Glutamatergic neuron (in vitro differentiated cells): Measurements from ENCODE around the gene BABAM2. TPM values are rescaled to one million over a fixed set of nuclear protein-coding genes. Genes with fewer than 3 reads are reported as not detected.

Experiments
- DNase-seq: peaks from one replicate; pipeline ENCODE4 v3.0.0; 2022
- H3K27ac Mint-ChIP-seq: one replicate; pipeline ENCODE4 v1.8.0; 2020; ENCODE audit warnings: mild to moderate bottlenecking, mixed read lengths, inconsistent platforms; ENCODE audit not compliant: unreplicated experiment
- H3K27me3 Mint-ChIP-seq: one replicate; pipeline ENCODE4 v1.8.0; 2020; ENCODE audit warnings: mild to moderate bottlenecking, moderate library complexity, mixed read lengths, inconsistent platforms; ENCODE audit not compliant: unreplicated experiment
- H3K36me3 Mint-ChIP-seq: one replicate; pipeline ENCODE4 v1.8.0; 2020; ENCODE audit warnings: mild to moderate bottlenecking, mixed read lengths, inconsistent platforms; ENCODE audit not compliant: unreplicated experiment
- H3K4me1 Mint-ChIP-seq: one replicate; pipeline ENCODE4 v1.8.0; 2020; ENCODE audit warnings: mild to moderate bottlenecking, low read depth, mixed read lengths, inconsistent platforms; ENCODE audit not compliant: unreplicated experiment
- H3K4me3 Mint-ChIP-seq: one replicate; pipeline ENCODE4 v1.8.0; 2020; ENCODE audit warnings: mild to moderate bottlenecking, mixed read lengths, inconsistent platforms; ENCODE audit not compliant: unreplicated experiment
- H3K9me3 Mint-ChIP-seq: one replicate; pipeline ENCODE4 v1.8.0; 2020; ENCODE audit warnings: mild to moderate bottlenecking, moderate library complexity, mixed read lengths, inconsistent platforms; ENCODE audit not compliant: unreplicated experiment
- CTCF ChIP-seq: fragments of 200-600 bp; sonication (generic); IDR thresholded peaks from one replicate; pipeline ENCODE4 v1.5.0; 2021; ENCODE audit not compliant: partially characterized antibody, unreplicated experiment
- total RNA-seq: library from RNA; stranded (reverse); fragmentation: NEBNext Ultra II Directional; extraction: Animal tissue kit (Norgen Biotek cat#: 25700); gene quantifications from one replicate; pipeline ENCODE4 v1.2.1, GENCODE V29; 2021; ENCODE audit not compliant: unreplicated experiment

The BABAM2 gene
- total RNA-seq, 1 donor from 2014 or later: 29.9 TPM

GRCh38 chr2:28054916-28055315 lies 164.4 kb downstream of the BABAM2 start:
- H3K27ac Mint-ChIP-seq: no peak overlapping the region
- no peaks in the 10 kb centered on the region for H3K36me3 Mint-ChIP-seq
- no peak for TF ChIP-seq CTCF

GRCh38 chr2:28055325-28055970 lies 164.9 kb downstream of the BABAM2 start:
- no peak for TF ChIP-seq CTCF
- H3K4me1 Mint-ChIP-seq: peaks cover 10% of the 10 kb centered on the region
- H3K27me3 Mint-ChIP-seq: no peaks in the 10 kb centered on the region
- H3K36me3 Mint-ChIP-seq: no peaks in the 10 kb centered on the region
- H3K9me3 Mint-ChIP-seq: no peaks in the 10 kb centered on the region
- DNase-seq: no peak
- H3K27ac Mint-ChIP-seq: no peak overlapping the region
- H3K4me3 Mint-ChIP-seq: no peak overlapping the region

More at GRCh38 chr2:28054916-28055315, 164.4 kb downstream of the BABAM2 start:
- Mint-ChIP-seq H3K27me3 (no peaks in the 10 kb centered on the region), H3K4me1 (peaks cover 10% of the 10 kb centered on the region), H3K4me3 (no peak overlapping the region), H3K9me3 (no peaks in the 10 kb centered on the region)
- no peak for DNase-seq

GRCh38 chr2:28058791-28059190 lies 168.3 kb downstream of the BABAM2 start:
- Mint-ChIP-seq H3K27me3 (no peaks in the 10 kb centered on the region), H3K27ac (no peak overlapping the region), H3K4me1 (peaks cover 5% of the 10 kb centered on the region), H3K36me3 (no peaks in the 10 kb centered on the region), H3K9me3 (no peaks in the 10 kb centered on the region), H3K4me3 (no peak overlapping the region)
- TF ChIP-seq CTCF: no peak
- DNase-seq: no peak

GRCh38 chr2:28062867-28063266 lies 172.3 kb downstream of the BABAM2 start:
- DNase-seq: no peak
- H3K9me3 Mint-ChIP-seq: no peaks in the 10 kb centered on the region
- no peak overlapping the region for H3K27ac Mint-ChIP-seq
- no peak for TF ChIP-seq CTCF
- H3K36me3 Mint-ChIP-seq: no peaks in the 10 kb centered on the region
- no peaks in the 10 kb centered on the region for H3K4me1 Mint-ChIP-seq
- no peak overlapping the region for H3K4me3 Mint-ChIP-seq
- no peaks in the 10 kb centered on the region for H3K27me3 Mint-ChIP-seq

GRCh38 chr2:28063492-28063962 lies 173.0 kb downstream of the BABAM2 start:
- Mint-ChIP-seq H3K36me3 (no peaks in the 10 kb centered on the region), H3K4me1 (no peaks in the 10 kb centered on the region), H3K27ac (no peak overlapping the region), H3K4me3 (no peak overlapping the region), H3K27me3 (no peaks in the 10 kb centered on the region), H3K9me3 (no peaks in the 10 kb centered on the region)
- TF ChIP-seq CTCF: no peak
- DNase-seq: no peak
